ENCODE measurements around the gene PAM. TPM values are rescaled to one million over a fixed set of nuclear protein-coding genes. Genes with fewer than 3 reads are reported as not detected.

PAM gene
- total RNA-seq, 1 experiment from 2014 or later: 190 TPM

GRCh38 chr5:102845041-102845440 is 89.9 kb downstream of the PAM start:
- POLR2A ChIA-PET (ENCODE audit: low non-redundant PET): no interaction called here
- DNase-seq (ENCODE audit: low spot score): no peak
- H3K27me3 ChIP-seq (replicated peaks; ENCODE audit: insufficient read depth, low read depth, low read length, poor library complexity): no peaks in the 10 kb centered on the region
- no peak overlapping the region for H3K4me3 ChIP-seq (ENCODE audit: low read depth, low read length, poor library complexity, severe bottlenecking)
- no peak overlapping the region for H3K27ac ChIP-seq (ENCODE audit: low read depth, low read length, poor library complexity, severe bottlenecking)
- no TSS peak for BruUV-seq (replicated peaks)
- CTCF ChIA-PET: no interaction called here
- H3K36me3 ChIP-seq (ENCODE audit: insufficient read depth, low read length, poor library complexity, severe bottlenecking): no peaks in the 10 kb centered on the region
- intact Hi-C loops (cut with micrococcal nuclease; ENCODE audit: unreplicated experiment): no loop called here
- no peaks in the 10 kb centered on the region for H3K9me3 ChIP-seq (ENCODE audit: low read depth, low read length, poor library complexity, severe bottlenecking)
- TF ChIP-seq EZH2 (IDR thresholded peaks at IDR 0.05; ENCODE audit: borderline replicate concordance, low read depth, low read length, poor library complexity, severe bottlenecking) (no peak), CTCF (conservative IDR thresholded peaks at IDR 0.05; ENCODE audit: low read depth, low read length) (no peak)
- peaks cover 7% of the 10 kb centered on the region for H3K4me1 ChIP-seq (ENCODE audit: insufficient read depth, low read length, poor library complexity, severe bottlenecking)

- intact Hi-C loops (cut with micrococcal nuclease; ENCODE audit: unreplicated experiment): no loop called here
- TF ChIP-seq CTCF (conservative IDR thresholded peaks at IDR 0.05; ENCODE audit: low read depth, low read length) (no peak), EZH2 (IDR thresholded peaks at IDR 0.05; ENCODE audit: borderline replicate concordance, low read depth, low read length, poor library complexity, severe bottlenecking) (no peak)
- DNase-seq (ENCODE audit: low spot score): no peak
- Histone ChIP-seq H3K36me3 (ENCODE audit: insufficient read depth, low read length, poor library complexity, severe bottlenecking) (no peaks in the 10 kb centered on the region), H3K4me3 (ENCODE audit: low read depth, low read length, poor library complexity, severe bottlenecking) (no peak overlapping the region), H3K4me1 (ENCODE audit: insufficient read depth, low read length, poor library complexity, severe bottlenecking) (peaks cover 30% of the 10 kb centered on the region), H3K9me3 (ENCODE audit: low read depth, low read length, poor library complexity, severe bottlenecking) (no peaks in the 10 kb centered on the region), H3K27me3 (replicated peaks; ENCODE audit: insufficient read depth, low read depth, low read length, poor library complexity) (no peaks in the 10 kb centered on the region), H3K27ac (ENCODE audit: low read depth, low read length, poor library complexity, severe bottlenecking) (no peak overlapping the region)
- no TSS peak for BruUV-seq (replicated peaks)
- ChIA-PET POLR2A (ENCODE audit: low non-redundant PET) (no interaction called here), CTCF (no interaction called here)
Measured at GRCh38 chr5:102850503-102850902, 95.4 kb downstream of the PAM start.

- H3K9me3 ChIP-seq (ENCODE audit: low read depth, low read length, poor library complexity, severe bottlenecking): no peaks in the 10 kb centered on the region
- peaks cover 36% of the 10 kb centered on the region for H3K4me1 ChIP-seq (ENCODE audit: insufficient read depth, low read length, poor library complexity, severe bottlenecking)
- no peak for DNase-seq (ENCODE audit: low spot score)
- intact Hi-C loops (cut with micrococcal nuclease; ENCODE audit: unreplicated experiment): no loop called here
- H3K27me3 ChIP-seq (replicated peaks; ENCODE audit: insufficient read depth, low read depth, low read length, poor library complexity): no peaks in the 10 kb centered on the region
- H3K27ac ChIP-seq (ENCODE audit: low read depth, low read length, poor library complexity, severe bottlenecking): no peak overlapping the region
- no peaks in the 10 kb centered on the region for H3K36me3 ChIP-seq (ENCODE audit: insufficient read depth, low read length, poor library complexity, severe bottlenecking)
- H3K4me3 ChIP-seq (ENCODE audit: low read depth, low read length, poor library complexity, severe bottlenecking): no peak overlapping the region
- TF ChIP-seq CTCF (conservative IDR thresholded peaks at IDR 0.05; ENCODE audit: low read depth, low read length) (no peak), EZH2 (IDR thresholded peaks at IDR 0.05; ENCODE audit: borderline replicate concordance, low read depth, low read length, poor library complexity, severe bottlenecking) (no peak)
- BruUV-seq (replicated peaks): no TSS peak
- POLR2A ChIA-PET (ENCODE audit: low non-redundant PET): interaction anchor here (0.6 to 0.7 kb wide), 2 partner anchors 9 to 68 kb away, joined by 3 to 5 read pairs; no protein-coding TSS in a partner anchor
- CTCF ChIA-PET: no interaction called here
Measured at GRCh38 chr5:102853680-102854079, 98.6 kb downstream of the PAM start.

All from A673 (cell line).